ENCODE data around the gene QDPR.
A peak's percentile ranks its signal among the peaks of the same experiment; 100 is the strongest.

Gene QDPR

DNA sequence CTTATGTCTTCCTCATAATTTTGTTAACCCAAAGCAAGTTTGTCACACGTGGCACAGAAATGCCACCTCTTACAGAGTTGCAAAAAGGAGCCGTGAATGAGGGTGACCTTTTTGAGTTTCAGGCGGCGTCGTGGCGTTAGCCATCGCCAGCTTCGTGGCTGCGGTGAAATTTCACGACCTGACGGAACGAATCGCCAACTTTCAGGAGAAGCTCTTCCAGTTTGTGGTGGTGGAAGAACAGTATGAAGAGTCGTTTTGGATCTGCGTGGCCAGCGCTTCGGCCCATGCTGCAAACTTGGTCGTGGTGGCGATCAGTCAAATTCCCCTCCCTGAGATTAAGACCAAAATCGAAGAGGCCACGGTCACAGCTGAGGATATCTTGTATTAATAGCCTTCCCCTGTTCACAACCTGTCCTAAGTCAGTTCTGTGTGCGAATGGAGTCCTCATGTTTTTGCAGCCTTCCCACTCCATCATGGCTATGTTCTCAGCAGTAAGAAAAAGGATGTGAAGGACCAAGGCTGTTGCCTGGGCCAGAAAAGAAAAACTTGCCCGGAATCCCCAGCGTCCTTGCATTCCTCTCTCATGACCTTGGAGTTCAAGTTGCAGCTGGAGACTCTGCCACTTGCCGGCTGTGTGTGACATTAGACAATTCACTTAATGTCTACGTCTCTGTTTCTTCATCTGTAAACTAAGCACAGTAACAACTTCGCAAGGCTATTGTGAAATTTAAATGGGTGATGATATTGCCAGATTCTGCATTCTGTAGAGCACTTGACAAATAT lies 15.0 kb upstream of the QDPR start:
- DNase-seq = no peak

DNA sequence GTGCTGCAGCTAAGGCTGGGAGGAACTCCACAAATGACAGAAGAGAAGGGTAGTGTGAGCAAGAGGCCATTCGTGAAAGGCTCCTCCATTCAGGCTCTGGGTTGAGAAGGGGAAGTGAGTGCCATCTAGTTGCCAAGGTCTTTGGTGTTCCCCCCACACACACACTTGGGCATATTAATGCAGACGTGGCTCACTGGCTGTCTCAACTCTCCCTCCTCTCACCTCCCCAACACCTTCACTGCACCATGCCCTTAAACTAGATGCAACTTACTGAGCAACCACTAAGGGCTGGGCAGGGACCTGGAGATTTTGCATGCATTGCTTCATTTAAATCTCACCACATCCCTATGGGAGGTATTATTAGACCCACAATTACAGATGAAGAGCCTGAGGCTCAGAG lies 11.8 kb upstream of the QDPR start:
- DNase-seq = no peak

DNA sequence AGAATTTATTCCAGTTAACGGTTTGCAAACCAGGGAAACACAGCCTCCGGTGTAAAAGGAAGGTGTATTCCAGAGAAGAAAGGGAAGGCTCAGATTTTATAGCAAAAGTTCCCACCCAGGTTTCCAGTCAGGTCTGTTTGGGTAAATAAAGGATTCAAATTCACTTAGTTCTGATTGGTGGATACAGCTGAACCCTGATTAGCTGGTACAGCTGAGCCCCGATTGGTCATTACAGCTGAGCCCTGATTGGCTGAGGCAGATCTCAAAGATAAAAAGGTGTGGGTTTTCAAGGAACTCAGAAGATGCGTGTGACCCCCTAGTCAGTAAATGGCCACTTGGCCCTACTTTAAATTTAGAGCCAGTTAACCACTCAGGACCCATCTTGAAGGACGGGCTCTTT lies 9.7 kb upstream of the QDPR start:
- no peak for DNase-seq

DNA sequence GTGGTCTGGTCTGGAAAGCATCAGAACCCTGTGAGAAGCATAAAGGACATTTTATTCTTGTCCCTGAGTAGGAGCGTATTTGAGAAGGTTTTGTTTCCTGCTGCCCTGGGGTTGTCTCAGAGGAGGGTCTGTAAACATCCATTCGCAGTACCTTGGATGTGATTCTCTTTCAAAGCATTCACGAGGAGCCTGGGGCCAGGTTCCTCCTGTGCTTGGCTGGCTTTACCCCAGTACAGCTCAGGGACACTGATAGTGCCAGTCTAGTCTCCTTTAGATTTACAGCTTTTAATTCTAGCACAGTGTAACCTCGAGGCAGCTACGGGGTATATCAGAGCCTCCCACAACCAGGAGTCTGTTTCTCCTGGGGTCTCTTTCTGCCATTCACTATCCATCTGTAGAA lies 5.8 kb upstream of the QDPR start:
- no peak for DNase-seq

DNA sequence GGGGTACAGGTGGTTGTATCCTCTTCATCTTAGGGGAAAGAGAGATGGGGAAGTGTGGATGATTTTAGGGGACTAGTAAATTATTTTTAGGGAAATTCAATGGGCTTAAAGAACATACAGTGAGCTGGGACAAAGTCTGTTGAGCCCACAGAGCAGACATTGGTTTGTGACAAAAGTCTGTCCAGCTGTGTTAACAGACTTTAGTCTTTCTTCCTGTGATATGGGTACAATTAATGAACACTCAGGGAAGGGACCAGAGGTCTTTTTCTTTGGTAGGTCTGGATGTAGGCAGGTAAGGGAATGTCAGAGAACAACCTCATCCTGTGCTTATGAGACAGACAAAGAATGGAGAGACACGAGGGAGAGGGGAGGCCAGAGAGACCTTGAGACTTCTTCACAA lies 5.1 kb upstream of the QDPR start:
- DNase-seq = no peak

DNA sequence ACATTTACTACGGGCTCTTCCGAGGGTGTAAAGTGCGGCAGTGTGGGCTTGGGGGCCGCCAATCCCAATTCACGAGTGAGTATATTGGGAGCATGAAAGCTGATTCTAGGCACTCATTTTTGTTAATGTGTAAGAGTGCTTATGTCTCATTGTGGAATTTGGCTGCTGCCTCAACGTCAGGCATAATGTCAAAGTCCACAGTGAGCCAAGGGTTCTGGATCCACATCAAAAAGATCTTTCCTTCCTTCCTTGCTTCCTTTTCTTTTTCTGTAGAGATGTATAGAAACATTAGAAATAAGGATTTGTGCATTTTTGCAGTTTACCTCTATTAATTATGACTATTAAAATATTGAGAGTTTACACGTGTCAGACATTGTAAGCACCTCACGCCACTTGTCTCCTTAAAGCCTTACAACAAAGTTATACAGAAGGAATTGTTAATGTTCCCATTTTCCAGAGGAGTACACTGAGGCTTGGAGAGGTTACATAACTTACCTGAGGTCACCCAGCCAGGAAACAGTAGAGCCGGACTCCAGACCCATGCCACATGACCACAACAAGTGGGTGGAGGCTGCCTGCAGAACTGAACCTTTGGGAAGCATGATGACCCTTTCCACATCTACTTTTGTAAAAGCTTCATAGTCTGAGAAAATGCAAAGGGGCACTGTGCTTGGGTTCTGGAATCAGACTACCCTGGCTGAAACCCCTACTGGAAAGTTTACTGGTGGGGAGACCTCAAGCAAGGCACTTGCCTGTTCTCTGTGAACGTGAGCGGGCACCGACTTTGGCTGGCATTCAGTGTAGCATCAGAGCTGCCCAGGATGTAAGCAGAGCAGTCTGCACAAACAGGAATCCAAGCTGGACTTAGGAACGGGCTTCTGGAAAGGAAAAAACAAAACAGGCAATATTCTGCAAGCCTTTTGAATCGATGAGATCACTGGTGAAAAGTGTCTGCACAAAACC lies 3.8 kb upstream of the QDPR start:
- DNase-seq = no peak

DNA sequence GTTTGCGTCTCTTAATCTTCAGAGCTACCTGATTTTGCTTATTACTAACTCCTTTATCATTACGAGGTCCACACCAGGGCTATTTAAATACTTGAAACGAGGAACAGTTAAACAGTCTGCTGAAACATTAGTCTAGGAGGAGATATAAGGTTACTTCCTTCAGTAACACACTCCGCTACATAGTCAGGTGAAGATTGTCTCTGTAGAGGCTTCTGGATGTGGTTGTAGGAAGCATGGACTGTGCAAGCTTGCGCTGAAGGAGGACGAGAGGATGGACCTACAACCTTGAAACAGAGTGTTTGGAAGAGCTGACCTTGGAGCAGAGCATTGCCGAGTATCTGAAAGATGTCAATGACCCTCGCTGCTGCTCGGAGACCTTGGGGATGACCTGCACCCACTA lies 3.0 kb upstream of the QDPR start, which contains the start of gene CLRN2:
CLRN2 (plus strand) TSS at position 301 of the 400 bp plus-strand sequence. CDS start 102 bp downstream, outside the sequence.
- no peak for DNase-seq

DNA sequence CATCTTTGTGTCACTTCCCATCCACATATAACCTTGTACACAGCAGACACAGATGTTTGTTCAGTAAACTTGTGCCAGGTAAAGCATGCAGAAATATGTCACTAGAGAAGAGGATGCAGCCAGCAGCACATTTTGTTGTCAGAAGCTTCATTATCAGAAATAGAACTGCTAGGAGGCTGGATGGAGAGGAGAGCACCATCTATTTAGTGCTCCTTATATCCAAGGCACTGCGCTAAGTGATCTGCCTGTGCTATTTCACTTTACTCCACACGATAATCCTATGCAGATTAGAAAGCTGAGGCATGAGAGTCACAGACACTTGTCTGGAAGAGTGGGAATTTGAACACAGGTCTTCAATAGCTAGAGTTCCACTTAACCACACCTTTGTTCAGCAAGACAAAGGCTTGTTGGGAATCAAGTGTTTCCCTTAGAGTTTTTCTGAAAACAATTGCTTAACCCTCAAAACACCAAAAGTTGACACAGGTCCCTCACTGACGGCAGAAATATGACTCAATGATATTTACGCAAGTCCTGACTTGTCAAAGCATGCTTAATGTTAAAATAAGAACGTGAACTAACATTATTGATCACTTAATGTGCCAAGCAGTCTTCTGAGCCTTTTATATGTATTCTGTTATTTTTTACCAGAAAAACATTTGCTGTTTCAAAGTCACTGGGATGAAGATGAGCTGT lies 1.2 kb upstream of the QDPR start:
- DNase-seq = no peak

DNA sequence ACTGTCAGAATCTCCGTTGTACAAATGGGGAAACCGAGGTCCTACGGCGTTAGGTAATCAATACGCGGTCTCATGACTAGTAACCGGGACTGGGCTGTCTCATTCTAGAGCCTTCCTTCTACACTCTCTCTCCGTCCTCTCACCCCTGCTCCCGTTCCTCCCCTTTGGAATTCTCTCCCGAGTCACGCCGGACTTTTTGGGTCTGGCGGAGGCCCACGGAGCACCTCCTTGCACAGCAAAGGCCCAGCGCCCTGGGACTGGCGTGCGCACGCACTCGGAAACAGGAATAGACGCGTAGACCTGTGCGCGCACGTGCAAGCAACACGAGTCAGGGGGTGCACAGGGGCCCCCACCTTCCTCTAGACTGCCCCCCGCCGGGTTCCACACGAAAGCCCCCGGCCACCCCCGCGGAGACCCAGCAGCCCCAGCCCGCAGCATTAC lies 361 bp downstream of the QDPR start:
- DNase-seq = peak; percentile 9 to 45

DNA sequence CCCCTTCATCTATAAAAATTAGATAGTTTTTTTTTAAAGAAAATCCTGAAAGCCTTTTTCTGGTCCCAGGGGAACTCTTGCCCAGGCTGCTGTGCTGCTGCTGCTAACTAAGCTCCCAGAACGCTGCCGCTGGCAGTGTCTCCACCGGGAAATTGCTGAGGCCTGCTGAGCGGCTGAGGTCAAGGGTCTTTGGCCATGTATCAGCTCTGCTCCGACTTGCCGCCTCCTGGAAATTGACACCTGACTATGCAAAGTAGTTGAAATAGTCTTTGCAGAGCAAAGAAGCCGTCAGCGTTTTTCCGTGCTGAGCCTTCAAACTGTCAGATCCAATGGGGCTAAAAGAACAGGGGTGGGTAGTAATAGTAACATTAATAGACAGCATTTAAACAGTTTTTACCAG lies 839 bp downstream of the QDPR start:
- DNase-seq = peak in 1 of 2 experiments; percentile 27

DNA sequence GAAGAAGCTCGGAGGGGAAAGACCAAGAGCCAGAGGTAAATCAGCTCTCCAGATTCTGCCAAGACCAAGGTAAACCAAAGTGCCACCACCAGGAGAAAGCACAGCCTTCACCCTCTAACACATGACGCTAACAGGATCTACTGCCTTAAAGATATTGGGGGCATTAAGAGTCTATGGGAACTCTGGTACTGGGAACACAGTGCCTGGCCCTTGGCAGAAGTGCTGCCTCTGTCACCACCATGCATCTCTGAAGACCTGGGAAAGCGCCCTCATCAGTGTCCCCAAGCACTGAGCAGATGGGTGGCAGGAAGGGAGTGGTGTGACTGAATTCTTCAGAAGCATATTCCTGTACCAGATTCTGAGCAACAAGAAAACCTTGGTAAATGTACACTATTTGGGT lies 1.3 kb downstream of the QDPR start:
- peak in 1 of 2 experiments; percentile 20 for DNase-seq

DNA sequence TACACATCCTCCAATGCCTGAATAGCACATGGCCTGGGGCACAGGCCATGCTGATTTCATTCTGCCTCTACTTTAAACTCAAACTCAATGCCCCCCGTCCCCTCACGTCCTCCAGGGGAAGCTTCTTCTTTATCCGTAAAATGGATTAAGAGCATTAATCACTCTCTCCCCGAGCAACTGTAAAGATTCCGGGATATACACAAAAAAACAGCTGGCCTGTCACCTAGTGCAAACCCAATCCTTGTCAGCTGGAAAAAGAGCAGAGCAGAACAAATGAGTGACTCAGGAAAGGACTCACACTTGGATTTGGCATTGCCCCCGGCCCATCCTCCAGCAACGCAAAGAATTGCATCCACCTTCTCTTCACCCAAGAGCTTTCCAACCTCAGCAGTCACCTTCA lies 7.8 kb downstream of the QDPR start:
- DNase-seq = peak; percentile 32 to 67

DNA sequence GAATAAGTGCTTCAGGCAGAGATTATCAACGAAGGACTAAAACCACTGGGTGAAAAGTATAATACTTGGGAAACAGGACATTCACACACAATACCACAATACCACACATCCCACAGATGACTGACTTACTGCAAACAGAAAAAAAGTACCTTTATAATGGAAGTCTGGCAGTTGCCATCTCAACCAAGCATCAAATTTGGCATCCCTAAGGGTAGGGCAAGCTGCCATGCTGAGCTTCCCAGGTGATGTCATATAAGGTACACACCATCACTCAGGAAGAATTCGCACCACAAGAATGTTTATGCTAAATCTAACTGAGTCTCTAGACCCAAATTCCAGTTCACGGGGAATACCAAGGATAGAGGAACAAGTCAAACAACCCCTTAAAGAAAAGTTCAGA lies 9.1 kb downstream of the QDPR start:
- DNase-seq = no peak

DNA sequence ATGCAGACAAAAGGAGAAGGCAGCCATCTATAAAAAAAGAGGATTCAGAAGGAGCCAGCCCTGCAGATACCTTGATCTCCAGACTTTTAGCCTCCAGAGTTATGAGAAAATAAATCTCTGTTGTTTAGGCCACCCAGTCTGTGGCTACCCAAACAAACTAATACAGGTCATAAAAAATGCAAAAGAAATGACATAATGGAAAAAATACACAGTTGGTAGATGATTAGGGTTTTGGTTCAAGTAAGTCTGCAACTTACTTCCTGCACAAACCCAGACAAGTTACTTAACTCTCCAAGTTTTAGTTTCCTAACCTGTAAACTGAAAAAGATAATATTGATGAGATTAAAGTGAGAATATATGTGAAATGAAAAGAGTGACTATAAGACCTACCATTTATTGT lies 11.3 kb downstream of the QDPR start:
- no peak for DNase-seq

DNA sequence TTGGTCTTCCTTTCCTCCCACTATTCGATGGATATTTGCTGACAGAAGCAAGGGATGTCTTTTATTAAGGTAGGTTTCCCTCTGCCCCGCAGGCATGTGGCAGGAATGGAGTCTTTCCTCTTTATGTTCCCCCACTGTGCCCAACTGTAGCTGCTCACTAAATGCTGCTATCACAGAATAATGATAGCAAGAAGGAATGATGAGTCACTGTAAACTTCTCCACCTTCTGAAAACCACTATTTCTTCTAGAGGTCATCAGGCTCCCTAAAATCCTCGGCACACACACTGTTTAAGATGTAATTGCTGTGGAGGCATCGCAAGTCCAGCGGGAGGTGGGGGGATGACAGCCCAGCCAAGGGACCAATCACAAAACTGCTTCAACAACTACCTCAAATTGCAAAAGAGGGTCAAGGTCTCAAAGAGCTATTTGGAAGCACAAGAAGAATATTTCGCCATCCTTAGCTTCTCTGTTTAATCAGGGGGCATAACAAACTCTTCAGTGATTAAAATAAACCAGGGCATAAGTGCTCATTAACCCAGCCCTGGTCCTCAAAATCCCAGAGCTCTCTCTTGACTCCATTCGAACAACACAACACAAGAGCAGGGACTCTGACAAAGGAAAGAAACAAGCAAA lies 13.9 kb downstream of the QDPR start:
- no peak for DNase-seq

DNA sequence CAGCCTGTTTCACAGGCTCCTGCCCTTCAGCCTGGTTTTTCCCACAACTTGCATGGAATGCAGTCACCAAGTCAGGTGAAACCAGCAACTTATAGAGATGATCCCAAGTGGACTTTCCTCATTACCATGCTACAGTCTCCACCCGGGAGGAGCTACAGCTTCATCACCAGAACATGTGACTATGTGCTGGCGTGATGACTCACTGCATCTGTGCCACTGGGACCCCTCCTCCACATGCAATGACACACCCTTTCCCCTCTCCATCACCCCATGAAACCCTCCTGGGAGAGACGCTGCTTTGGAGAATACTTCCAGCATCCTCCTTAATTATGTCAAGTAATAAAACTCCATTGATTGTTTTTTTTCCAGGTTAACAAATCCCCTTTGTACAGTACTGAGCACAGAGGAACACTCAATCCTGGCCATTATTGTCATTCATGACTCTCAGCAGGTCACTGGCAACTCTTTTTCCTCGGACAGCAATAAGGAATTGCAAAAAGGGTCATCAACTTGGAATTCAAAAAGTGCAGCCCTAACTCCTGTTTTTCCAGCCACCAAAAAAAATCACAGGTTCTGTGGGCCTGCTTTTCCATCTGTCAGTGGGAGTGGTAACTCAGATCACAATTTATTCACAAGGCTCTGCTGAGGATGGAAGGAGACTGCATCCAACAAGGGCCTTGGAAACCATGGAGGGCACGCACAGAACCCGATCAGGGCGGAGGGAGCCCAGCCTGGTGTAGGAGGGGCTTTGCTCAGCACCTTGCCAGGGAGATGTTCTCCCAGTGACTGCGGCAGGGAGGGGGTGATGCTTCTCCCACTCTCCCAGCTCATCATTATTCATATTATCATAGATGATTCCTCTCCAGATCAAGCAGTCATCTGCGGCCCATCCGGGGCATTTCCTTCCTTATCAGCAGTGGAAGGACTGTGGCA lies 17.4 kb downstream of the QDPR start:
- no peak for DNase-seq

DNA sequence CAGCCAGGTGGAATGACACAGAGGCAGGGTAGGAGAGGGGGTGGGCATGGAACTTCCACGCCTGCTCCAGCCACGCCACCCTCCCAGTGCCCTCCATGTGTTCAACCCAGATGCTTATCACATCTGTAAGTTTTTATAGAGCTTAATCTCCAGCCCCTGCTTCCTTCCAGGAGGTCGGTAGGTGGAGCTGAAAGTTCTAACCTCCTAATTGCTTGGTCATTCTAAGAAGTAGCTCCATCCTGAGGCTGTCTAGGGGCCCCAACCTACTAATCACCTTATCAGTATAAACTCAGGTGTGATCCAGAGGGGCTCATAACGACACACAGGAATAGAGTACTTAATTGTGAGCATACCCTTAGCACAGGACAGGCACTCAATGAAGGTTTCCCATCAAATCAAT lies 18.3 kb downstream of the QDPR start:
- DNase-seq = no peak

DNA sequence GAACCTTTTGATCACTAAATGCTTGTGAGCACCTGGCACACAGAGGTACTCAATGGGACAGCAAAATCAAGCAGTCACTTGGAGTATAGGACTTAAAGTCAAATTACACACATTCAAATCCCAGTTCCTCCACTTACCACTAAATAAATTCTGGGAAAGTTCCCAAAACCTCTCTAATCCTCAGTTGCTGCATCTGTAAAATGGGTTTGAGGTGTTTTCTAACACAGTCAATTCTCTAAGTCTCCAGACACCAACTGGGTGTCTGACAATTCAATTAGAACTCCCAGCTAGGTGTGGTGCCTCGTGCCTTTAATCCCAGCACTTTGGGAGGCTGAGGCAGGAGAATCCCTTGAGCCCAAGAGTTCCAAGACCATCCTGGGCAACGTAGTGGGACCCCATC lies 19.0 kb downstream of the QDPR start:
- no peak for DNase-seq

DNA sequence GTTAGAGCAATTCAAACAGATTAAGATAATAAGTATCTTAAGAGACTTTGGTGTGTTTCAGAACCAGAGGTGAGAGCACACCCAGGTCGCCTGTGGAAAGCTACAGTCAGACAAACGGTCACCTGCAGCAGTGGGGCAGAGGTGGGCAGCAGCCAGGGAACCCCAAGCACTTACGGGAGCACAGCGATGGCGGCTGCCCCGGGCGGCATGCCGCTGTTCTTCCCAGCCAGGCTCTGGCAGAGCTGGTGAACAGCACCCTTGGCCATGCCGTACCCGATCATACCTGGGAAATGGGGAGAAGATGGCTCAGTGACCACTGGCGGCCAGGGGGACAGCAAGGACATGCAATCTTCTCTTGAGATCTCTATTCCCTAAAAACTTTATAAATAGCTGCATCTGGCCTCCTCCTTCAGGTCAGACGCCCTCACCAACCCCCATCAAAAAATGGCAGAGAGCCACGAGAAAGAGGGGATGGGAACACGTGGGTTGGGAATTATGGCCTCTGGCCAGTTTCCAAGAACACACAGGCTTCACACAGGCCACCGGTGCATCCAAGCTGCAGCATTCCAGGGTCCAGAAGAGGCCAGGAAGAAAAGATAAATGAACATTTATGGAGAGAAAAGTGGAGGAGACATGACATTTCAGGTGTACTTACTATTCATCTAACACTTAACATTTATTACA lies 19.7 kb downstream of the QDPR start:
- no peak for DNase-seq

DNA sequence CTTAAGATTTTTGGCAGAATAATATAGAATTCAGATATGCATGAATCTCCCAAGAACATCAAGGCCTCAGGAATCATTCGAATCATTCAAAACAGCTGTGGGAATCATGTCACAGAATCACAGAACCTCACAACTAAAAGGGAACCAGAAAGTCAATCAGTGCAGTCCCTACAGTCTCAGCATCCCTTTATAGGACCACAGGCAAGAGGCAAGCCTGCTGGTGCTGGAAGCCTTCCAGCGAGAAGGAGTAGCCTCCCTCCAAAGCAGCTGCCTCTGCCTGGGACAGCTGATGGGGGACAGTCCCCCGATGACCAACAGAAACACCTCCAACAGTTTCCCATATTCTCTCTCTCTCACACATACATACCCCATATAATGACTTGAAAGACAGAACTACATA lies 20.7 kb downstream of the QDPR start:
- DNase-seq = no peak

DNA sequence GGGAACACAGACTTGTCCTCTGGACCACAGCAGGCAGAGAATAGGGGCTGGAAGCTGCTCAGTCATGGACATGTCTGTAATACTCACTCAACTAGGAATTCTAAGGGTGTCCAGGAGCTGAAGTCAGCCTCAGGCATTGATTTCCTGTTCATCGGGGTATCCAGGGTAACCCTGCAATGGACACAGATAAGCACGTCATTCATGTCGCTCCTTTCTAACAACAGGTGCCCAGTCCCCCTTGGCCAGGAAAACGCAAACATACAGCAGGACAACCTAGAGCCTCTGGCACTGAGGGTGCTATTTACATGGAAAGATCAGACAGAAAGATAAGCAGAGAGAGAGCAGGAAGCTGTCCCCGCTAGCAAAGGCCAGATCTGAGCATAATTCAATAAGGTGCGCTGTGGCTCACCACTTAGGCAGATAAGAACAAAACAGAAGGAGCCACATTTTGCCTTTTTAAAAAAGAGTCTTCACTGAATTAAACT lies 21.3 kb downstream of the QDPR start:
- DNase-seq = no peak

Measured in NCI-H524 (cell line).